22Rv1 (cell line): ENCODE data around the gene MXD1.

Experiments used
- H3K27ac ChIP-seq: fragments of 450-650 bp; 2 replicates; pipeline ENCODE4 v1.5.1; 2017
- ZFX ChIP-seq: fragments of 450-650 bp; IDR thresholded peaks from 2 replicates; pipeline ENCODE4 v1.6.1; 2017; ENCODE audit warnings: antibody characterized with exemption, borderline replicate concordance
- TF ChIP-seq, protein P1 (sequence below): fragments of 450-650 bp; IDR thresholded peaks from 2 replicates; pipeline ENCODE4 v1.5.1; 2017; ENCODE audit warnings: mild to moderate bottlenecking

The MXD1 gene

DNA sequence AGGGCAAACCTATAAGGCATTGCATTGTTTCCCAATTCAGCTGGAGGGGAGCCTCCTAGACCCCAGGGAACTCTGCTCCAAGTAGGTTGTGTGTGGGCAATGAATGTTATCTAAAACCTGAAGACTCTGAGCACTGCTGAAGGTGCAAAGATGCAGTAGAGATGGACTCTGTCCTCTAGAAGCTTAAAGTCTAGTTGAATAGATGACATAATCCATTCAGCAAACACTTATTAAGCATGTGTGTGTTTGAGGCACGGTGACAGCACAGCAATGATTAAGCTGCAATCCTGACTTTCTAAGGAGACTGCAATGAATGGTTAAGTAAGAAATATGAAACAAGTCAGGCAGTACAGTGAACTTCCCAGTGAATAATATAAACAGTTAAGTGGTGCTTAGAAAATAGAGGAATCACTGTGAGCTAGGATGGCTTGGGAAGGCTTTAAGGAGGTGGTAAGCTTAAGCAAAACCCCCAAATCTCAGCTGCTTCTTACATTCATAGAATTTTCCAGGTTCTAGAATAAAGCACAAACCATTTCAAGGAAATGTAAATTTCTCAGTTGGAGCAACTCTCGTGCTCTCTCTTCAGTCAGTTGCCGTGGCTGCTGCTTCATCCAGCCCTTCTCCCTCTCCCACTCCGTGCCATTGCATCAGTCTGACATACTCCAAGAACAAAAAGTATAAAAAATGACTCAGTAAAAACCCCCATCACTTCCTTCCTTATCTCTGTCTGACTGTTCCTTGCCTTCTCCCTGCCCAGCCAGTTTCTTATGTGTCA, 19.1 kb downstream of the MXD1 start:
- H3K27ac ChIP-seq = no peak overlapping the region
- TF ChIP-seq, protein P1, sequence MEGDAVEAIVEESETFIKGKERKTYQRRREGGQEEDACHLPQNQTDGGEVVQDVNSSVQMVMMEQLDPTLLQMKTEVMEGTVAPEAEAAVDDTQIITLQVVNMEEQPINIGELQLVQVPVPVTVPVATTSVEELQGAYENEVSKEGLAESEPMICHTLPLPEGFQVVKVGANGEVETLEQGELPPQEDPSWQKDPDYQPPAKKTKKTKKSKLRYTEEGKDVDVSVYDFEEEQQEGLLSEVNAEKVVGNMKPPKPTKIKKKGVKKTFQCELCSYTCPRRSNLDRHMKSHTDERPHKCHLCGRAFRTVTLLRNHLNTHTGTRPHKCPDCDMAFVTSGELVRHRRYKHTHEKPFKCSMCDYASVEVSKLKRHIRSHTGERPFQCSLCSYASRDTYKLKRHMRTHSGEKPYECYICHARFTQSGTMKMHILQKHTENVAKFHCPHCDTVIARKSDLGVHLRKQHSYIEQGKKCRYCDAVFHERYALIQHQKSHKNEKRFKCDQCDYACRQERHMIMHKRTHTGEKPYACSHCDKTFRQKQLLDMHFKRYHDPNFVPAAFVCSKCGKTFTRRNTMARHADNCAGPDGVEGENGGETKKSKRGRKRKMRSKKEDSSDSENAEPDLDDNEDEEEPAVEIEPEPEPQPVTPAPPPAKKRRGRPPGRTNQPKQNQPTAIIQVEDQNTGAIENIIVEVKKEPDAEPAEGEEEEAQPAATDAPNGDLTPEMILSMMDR = no peak
- no peak for TF ChIP-seq ZFX

DNA sequence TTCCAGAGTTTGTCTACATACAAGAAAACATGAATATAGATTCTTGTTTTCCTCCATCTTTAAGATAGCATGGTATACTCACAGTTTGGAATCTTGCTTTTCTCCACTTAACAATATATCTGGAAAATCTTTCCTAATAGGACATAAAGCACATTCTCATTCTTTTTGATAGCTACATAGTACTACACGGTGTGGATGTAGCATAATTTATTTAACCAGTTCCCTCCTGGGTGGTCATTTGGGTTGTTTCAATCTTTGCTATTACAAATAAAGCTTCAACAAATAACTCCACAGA, 19.7 kb downstream of the MXD1 start:
- TF ChIP-seq ZFX = no peak
- TF ChIP-seq, protein P1 = no peak
- no peak overlapping the region for H3K27ac ChIP-seq

DNA sequence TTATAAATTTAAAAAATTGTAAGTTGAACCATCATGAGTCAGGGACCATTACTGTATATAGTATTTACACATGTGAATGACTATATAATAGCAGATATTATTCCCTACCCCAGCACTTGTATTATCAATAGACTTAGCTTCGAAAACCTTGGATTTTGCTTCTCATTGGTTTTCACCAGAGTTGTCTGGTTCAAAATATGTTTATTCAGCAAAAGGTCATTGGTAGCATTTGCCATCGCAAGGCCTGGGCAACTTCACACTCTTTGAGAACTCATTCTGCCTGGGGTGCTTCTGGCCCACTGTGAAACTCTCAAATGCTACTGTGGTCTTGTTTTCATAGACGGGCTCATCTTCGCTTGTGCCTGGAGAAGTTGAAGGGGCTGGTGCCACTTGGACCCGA, 20.1 kb downstream of the MXD1 start:
- no peak overlapping the region for H3K27ac ChIP-seq
- no peak for TF ChIP-seq ZFX
- TF ChIP-seq, protein P1 = no peak

DNA sequence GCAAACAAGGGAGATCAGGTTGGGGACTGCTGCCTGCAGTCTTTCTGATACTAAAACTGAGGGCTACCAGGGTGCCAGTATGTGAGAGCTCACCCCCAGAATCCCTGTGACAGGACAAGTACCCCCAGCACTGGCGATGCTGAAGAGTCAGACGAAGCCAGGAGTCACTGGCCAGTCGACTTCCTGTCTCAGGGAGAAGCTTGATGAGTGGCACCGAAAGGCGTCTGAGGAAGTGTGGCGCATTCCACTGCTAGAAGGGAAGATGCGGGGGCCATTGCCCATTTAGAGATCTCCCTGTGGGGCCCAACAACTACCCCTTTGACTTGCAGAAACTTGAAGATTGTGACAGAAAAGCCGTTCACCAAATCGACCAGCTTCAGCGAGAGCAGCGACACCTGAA, 22.0 kb downstream of the MXD1 start:
- TF ChIP-seq ZFX = no peak
- TF ChIP-seq, protein P1 = no peak
- H3K27ac ChIP-seq = no peak overlapping the region

DNA sequence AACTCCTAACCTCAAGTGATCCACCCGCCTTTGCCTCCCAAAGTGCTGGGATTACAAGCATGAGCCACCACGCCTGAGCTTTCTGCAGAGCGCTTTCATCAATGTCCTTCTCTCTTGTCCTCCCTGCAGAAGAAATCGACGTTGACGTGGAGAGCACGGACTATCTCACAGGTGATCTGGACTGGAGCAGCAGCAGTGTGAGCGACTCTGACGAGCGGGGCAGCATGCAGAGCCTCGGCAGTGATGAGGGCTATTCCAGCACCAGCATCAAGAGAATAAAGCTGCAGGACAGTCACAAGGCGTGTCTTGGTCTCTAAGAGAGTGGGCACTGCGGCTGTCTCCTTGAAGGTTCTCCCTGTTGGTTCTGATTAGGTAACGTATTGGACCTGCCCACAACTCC, 23.1 kb downstream of the MXD1 start:
- TF ChIP-seq ZFX = no peak
- TF ChIP-seq, protein P1 = no peak
- H3K27ac ChIP-seq = no peak overlapping the region

DNA sequence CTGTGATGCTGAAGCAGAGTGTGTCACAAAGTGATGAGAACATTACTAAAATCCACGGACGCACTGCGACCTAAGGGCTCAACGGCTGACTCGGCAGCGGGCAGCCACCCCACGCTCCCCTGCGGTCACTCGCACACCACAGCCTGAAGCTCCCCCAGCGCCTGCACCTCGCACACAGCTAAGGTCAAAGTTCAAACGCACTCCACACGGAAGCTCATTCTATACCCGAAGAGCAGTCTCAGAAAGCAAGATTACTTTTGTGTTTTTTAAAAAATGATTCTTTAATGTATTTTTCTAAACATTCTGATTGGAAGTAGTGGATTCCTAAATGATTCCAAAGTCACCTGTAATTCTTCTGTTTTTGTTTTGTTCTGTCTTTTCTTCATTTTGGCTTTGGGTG, 24.8 kb downstream of the MXD1 start:
- TF ChIP-seq, protein P1 = no peak
- TF ChIP-seq ZFX = no peak
- no peak overlapping the region for H3K27ac ChIP-seq

DNA sequence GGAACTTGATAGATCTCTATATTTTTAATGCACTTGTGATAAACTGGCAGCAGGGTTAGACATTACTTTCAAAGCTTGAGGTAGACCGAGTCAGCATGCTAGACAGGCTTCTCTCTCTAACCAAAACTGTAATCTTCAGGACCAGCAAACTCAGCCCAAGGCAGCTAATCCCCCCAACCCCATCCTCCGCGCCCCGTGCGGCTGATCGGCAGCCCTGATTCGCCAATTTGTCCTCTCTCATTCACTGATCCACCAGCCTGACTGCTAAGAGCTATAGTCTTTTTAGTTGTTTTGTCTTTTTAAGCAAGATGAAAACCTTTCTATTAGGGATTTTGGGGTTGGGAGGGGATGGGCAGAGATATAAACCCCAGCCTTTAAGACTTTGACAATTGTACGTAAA, 25.8 kb downstream of the MXD1 start:
- H3K27ac ChIP-seq = no peak overlapping the region
- TF ChIP-seq, protein P1 = no peak
- TF ChIP-seq ZFX = no peak
